IMR-90 (cell line): ENCODE data around the gene RHOB. TPM values are rescaled to one million over a fixed set of nuclear protein-coding genes. Genes with fewer than 3 reads are reported as not detected.

Source experiments
- ATAC-seq: fragments of 200-7000 bp; cut with Tn5 transposase; 2 replicates; pipeline ENCODE4 v1.9.1; 2020; ENCODE audit warnings: low read depth, mild to moderate bottlenecking, moderate library complexity
- BruUV-seq: library from RNA; stranded (reverse); fragments of 400-500 nt; replicated peaks from 2 replicates; lab custom pipeline; 2021; lab: Mats Ljungman, UMichigan
- CTCF ChIA-PET: fragments of 300-600 bp; formaldehyde crosslinking; extraction: SDS; loops from one replicate; lab custom pipeline; 2021; ENCODE audit warnings: antibody characterized with exemption; lab: Yijun Ruan, JAX
- POLR2A ChIA-PET: fragments of 300-600 bp; sonication (Branson Sonifier 250); formaldehyde crosslinking; loops from one replicate; lab custom pipeline; 2022; ENCODE audit warnings: antibody characterized with exemption; ENCODE audit not compliant: unreplicated experiment; lab: Charles Lee
- DNase-seq: peaks from one replicate; pipeline ENCODE4 v3.0.0; 2013
- H2AFZ ChIP-seq: replicated peaks from 2 replicates; pipeline ENCODE3; 2013; ENCODE audit warnings: low read length, mild to moderate bottlenecking; ENCODE audit not compliant: poor library complexity
- H2AK5ac ChIP-seq: 2 replicates; pipeline ENCODE4 v1.6.1; 2013; ENCODE audit warnings: low read depth, low read length, inconsistent platforms
- H2AK9ac ChIP-seq: replicated peaks from 2 replicates; pipeline ENCODE3; 2013; ENCODE audit warnings: mild to moderate bottlenecking, low read depth, low read length, moderate library complexity; ENCODE audit not compliant: poor library complexity
- H2BK120ac ChIP-seq: 2 replicates; pipeline ENCODE4 v1.6.1; 2013; ENCODE audit warnings: low read depth, low read length, inconsistent platforms
- H2BK15ac ChIP-seq: 3 replicates; pipeline ENCODE4 v1.6.1; 2013; ENCODE audit warnings: low read depth, low read length, inconsistent platforms
- H2BK20ac ChIP-seq: 2 replicates; pipeline ENCODE4 v1.6.1; 2013; ENCODE audit warnings: low read depth, mild to moderate bottlenecking, inconsistent platforms, low read length, moderate library complexity
- H2BK5ac ChIP-seq: 2 replicates; pipeline ENCODE4 v1.6.1; 2013; ENCODE audit warnings: mild to moderate bottlenecking, low read depth, low read length, inconsistent platforms; ENCODE audit not compliant: poor library complexity, severe bottlenecking
- H3K14ac ChIP-seq: replicated peaks from 2 replicates; pipeline ENCODE4 v1.6.1; 2013; ENCODE audit warnings: low read depth, low read length, inconsistent platforms
- H3K18ac ChIP-seq: 2 replicates; pipeline ENCODE4 v1.6.1; 2013; ENCODE audit warnings: low read depth, low read length, control low read depth
- H3K23ac ChIP-seq: 2 replicates; pipeline ENCODE4 v1.6.1; 2013; ENCODE audit warnings: low read depth, low read length, inconsistent platforms
- H3K27ac ChIP-seq: 2 replicates; pipeline ENCODE4 v1.5.1; 2013; ENCODE audit warnings: mild to moderate bottlenecking, control low read depth, low read length; ENCODE audit not compliant: insufficient read depth
- H3K27me3 ChIP-seq: 2 replicates; pipeline ENCODE4 v1.6.1; 2013; ENCODE audit warnings: low read length; ENCODE audit not compliant: control insufficient read depth, insufficient read depth
- H3K36me3 ChIP-seq: 2 replicates; pipeline ENCODE4 v1.6.1; 2013; ENCODE audit warnings: low read length, mixed read lengths; ENCODE audit not compliant: control insufficient read depth, insufficient read depth
- H3K4ac ChIP-seq: 2 replicates; pipeline ENCODE4 v1.6.1; 2013; ENCODE audit warnings: low read depth, low read length, inconsistent platforms
- H3K4me1 ChIP-seq: 2 replicates; pipeline ENCODE4 v1.6.1; 2013; ENCODE audit warnings: low read length, mixed read lengths; ENCODE audit not compliant: control insufficient read depth, insufficient read depth
- H3K4me2 ChIP-seq: 2 replicates; pipeline ENCODE4 v1.6.1; 2013; ENCODE audit warnings: low read depth, mild to moderate bottlenecking, control low read depth, low read length, moderate library complexity
- H3K4me3 ChIP-seq: 2 replicates; pipeline ENCODE4 v1.5.1; 2013; ENCODE audit warnings: low read depth, mild to moderate bottlenecking, control low read depth, low read length, moderate library complexity; ENCODE audit not compliant: insufficient read depth
- H3K56ac ChIP-seq: 2 replicates; pipeline ENCODE4 v1.6.1; 2013; ENCODE audit warnings: low read length, inconsistent platforms; ENCODE audit not compliant: insufficient read depth; ENCODE audit errors: extremely low read depth
- H3K79me1 ChIP-seq, 2 experiments: 2 replicates each; pipeline ENCODE4 v1.6.1; 2013; ENCODE audit warnings: low read length in 2 of 2, inconsistent platforms in 1 of 2, low read depth in 1 of 2
- H3K9ac ChIP-seq: 2 replicates; pipeline ENCODE4 v1.6.1; 2013; ENCODE audit warnings: low read depth, low read length, control low read depth
- H3K9me1 ChIP-seq: 2 replicates; pipeline ENCODE4 v1.6.1; 2013; ENCODE audit warnings: low read length, inconsistent platforms; ENCODE audit not compliant: insufficient read depth
- H3K9me3 ChIP-seq: 2 replicates; pipeline ENCODE4 v1.6.1; 2013; ENCODE audit warnings: low read length; ENCODE audit not compliant: control insufficient read depth, insufficient read depth
- H4K20me1 ChIP-seq: 2 replicates; pipeline ENCODE4 v1.6.1; 2013; ENCODE audit warnings: low read length, inconsistent platforms; ENCODE audit not compliant: insufficient read depth
- H4K5ac ChIP-seq: 2 replicates; pipeline ENCODE4 v1.6.1; 2013; ENCODE audit warnings: mild to moderate bottlenecking, low read depth, low read length, control low read depth
- H4K8ac ChIP-seq, 2 experiments: 2 replicates each; pipeline ENCODE4 v1.6.1; 2013; ENCODE audit warnings: low read depth in 2 of 2, low read length in 2 of 2, control low read depth in 1 of 2, inconsistent platforms in 1 of 2
- H4K91ac ChIP-seq: 2 replicates; pipeline ENCODE4 v1.6.1; 2013; ENCODE audit warnings: low read depth, low read length, inconsistent platforms; ENCODE audit not compliant: insufficient read depth
- BHLHE40 ChIP-seq: fragments of 150-350 bp; IDR thresholded peaks from 2 replicates; pipeline ENCODE4 v1.6.1; 2016; ENCODE audit warnings: mild to moderate bottlenecking, low read depth, low read length
- CEBPB ChIP-seq: IDR thresholded peaks from 2 replicates; pipeline ENCODE4 v1.6.1; 2012; ENCODE audit warnings: low read depth, low read length, improper control_type of control experiment
- CHD1 ChIP-seq: IDR thresholded peaks from 2 replicates; pipeline ENCODE4 v1.6.1; 2012; ENCODE audit warnings: low read depth, low read length, improper control_type of control experiment
- MAFK ChIP-seq: IDR thresholded peaks from 2 replicates; pipeline ENCODE4 v1.6.1; 2012; ENCODE audit warnings: low read depth, low read length, improper control_type of control experiment
- MAZ ChIP-seq: IDR thresholded peaks from 2 replicates; pipeline ENCODE4 v1.6.1; 2012; ENCODE audit warnings: low read depth, mild to moderate bottlenecking, low read length, improper control_type of control experiment, moderate library complexity, borderline replicate concordance
- MXI1 ChIP-seq: IDR thresholded peaks from 2 replicates; pipeline ENCODE4 v1.6.1; 2012; ENCODE audit warnings: low read depth, mild to moderate bottlenecking, low read length, moderate library complexity, borderline replicate concordance
- NFE2L2 ChIP-seq: fragments of 150-350 bp; IDR thresholded peaks from 2 replicates; pipeline ENCODE4 v1.6.1; 2016; ENCODE audit warnings: low read depth, mild to moderate bottlenecking, low read length
- POLR2A ChIP-seq: IDR thresholded peaks from 2 replicates; pipeline ENCODE4 v1.6.1; 2012; ENCODE audit warnings: mild to moderate bottlenecking, low read depth, low read length
- RAD21 ChIP-seq: IDR thresholded peaks from 2 replicates; pipeline ENCODE4 v1.6.1; 2012; ENCODE audit warnings: low read length, improper control_type of control experiment
- RCOR1 ChIP-seq: IDR thresholded peaks from 2 replicates; pipeline ENCODE4 v1.6.1; 2012; ENCODE audit warnings: mild to moderate bottlenecking, low read length, improper control_type of control experiment; ENCODE audit not compliant: insufficient replicate concordance
- RFX5 ChIP-seq: IDR thresholded peaks from 2 replicates; pipeline ENCODE4 v1.8.0; 2012; ENCODE audit warnings: low read depth, mild to moderate bottlenecking, low read length, moderate library complexity
- SMC3 ChIP-seq: fragments of 150-350 bp; IDR thresholded peaks from 2 replicates; pipeline ENCODE4 v1.6.1; 2016; ENCODE audit warnings: low read depth, mild to moderate bottlenecking, antibody characterized with exemption, low read length, moderate library complexity
- WGBS, 2 experiments: methylation state at CpG; one replicate each; pipeline versions ENCODE4 v1.1.5 to v1.1.7; 2013; ENCODE audit warnings: missing lambda C conversion rate in 2 of 2; ENCODE audit not compliant: insufficient read length in 1 of 2; ENCODE audit errors: extremely low coverage in 2 of 2; 5-methylcytosine and 5-hydroxymethylcytosine counted together
- dilution Hi-C: fragments of 300-500 bp; cut with HindIII; formaldehyde crosslinking; loops from one replicate; pipeline ENCODE4 v1.14.3; 2018; ENCODE audit warnings: low sequenced_read_pairs; ENCODE audit not compliant: unreplicated experiment
- in situ Hi-C: fragments of 300-500 bp; cut with MboI; formaldehyde crosslinking; loops from 3 replicates; pipeline ENCODE4 v1.14.3; 2019; ENCODE audit warnings: low sequenced_read_pairs, inconsistent platforms, mixed read lengths
- intact Hi-C: fragments of 100-400 bp; cut with micrococcal nuclease; formaldehyde crosslinking; loops from 2 replicates; pipeline ENCODE4 v1.10.0; 2022
- polyA plus RNA-seq, 3 experiments: library from polyadenylated mRNA; depleted of rRNA; stranded (reverse); fragments of >200 nt; gene quantifications; 2 replicates each; pipeline ENCODE4 v1.2.3, GENCODE V29; 2012; ENCODE audit warnings: low replicate concordance in 1 of 3
- total RNA-seq: library from RNA; depleted of rRNA; stranded (reverse); fragments of >200 nt; gene quantifications from 2 replicates; pipeline ENCODE4 v1.2.3, GENCODE V29; 2012
- TF ChIP-seq, protein P1 (sequence below): conservative IDR thresholded peaks from 2 replicates; pipeline ENCODE4 v1.5.1; 2012; ENCODE audit warnings: mild to moderate bottlenecking, low read depth, low read length, improper control_type of control experiment
- TF ChIP-seq, protein P2 (sequence below): fragments of 150-350 bp; IDR thresholded peaks from 2 replicates; pipeline ENCODE4 v1.6.1; 2016; ENCODE audit warnings: low read depth, mild to moderate bottlenecking, low read length, moderate library complexity, borderline replicate concordance
- TF ChIP-seq, protein P3 (sequence below): fragments of 150-350 bp; IDR thresholded peaks from 2 replicates; pipeline ENCODE4 v1.6.1; 2017; ENCODE audit warnings: mild to moderate bottlenecking, antibody characterized with exemption, low read length, low read depth

Gene RHOB
- total and polyA plus RNA-seq, 2 of the 4 experiments (the other 2 are of a cell fraction), result 112 to 149 TPM

DNA sequence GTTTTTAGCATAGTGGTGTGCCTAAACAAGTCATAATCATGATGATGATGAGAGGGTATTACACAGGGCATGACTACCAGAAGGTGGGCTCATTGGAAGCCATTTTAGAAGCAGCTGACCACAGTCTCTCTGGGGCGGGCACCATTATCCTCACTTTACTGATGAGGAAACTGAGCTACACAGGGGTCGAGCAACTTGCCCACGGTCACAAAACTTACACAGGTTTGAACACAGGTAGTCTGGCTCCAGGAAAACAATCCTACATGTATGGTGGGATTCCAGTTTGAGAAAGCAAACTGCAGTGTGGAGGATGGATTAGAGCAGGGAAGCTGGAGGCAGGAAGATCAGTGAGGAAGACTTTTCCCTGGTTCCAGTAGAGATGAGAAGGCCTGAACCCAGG lies 6.2 kb downstream of the RHOB start:
- POLR2A ChIA-PET, result no interaction called here
- H3K79me1 ChIP-seq, result peaks cover 3 to 21% of the 10 kb centered on the region in 2 experiments

More for the DNA sequence above, 6.2 kb downstream of the RHOB start:
- DNase-seq (no peak), ATAC-seq (no peak)
- Histone ChIP-seq H3K27ac (no peak overlapping the region), H2BK20ac (no peak overlapping the region), H3K27me3 (no peaks in the 10 kb centered on the region), H3K9me3 (no peaks in the 10 kb centered on the region), H3K23ac (no peak overlapping the region), H3K36me3 (peaks cover 2% of the 10 kb centered on the region), H3K9ac (no peak overlapping the region), H4K5ac (no peak overlapping the region), H3K4me3 (no peak overlapping the region), H2AFZ (no peak overlapping the region), H3K4me2 (no peak overlapping the region), H3K9me1 (peaks cover 6% of the 10 kb centered on the region), H3K14ac (no peak overlapping the region), H2BK120ac (no peak overlapping the region), H3K18ac (no peak overlapping the region), H2AK9ac (no peak overlapping the region), H2BK15ac (no peak overlapping the region), H2AK5ac (0 out of 2 replicates have a peak overlapping the region, but pooled peaks have one; percentile 4), H3K4me1 (peaks cover 20% of the 10 kb centered on the region), H3K56ac (no peak overlapping the region), H4K20me1 (peaks cover 33% of the 10 kb centered on the region), H2BK5ac (no peak overlapping the region), H4K91ac (no peak overlapping the region), H3K4ac (0 out of 2 replicates have a peak overlapping the region, but pooled peaks have one; percentile 20), H4K8ac (no peak overlapping the region)
- no TSS peak for BruUV-seq
- TF ChIP-seq CEBPB, result no peak
- TF ChIP-seq CHD1, result no peak
- TF ChIP-seq RAD21, result no peak
- no peak for TF ChIP-seq RFX5
- TF ChIP-seq, protein P1, sequence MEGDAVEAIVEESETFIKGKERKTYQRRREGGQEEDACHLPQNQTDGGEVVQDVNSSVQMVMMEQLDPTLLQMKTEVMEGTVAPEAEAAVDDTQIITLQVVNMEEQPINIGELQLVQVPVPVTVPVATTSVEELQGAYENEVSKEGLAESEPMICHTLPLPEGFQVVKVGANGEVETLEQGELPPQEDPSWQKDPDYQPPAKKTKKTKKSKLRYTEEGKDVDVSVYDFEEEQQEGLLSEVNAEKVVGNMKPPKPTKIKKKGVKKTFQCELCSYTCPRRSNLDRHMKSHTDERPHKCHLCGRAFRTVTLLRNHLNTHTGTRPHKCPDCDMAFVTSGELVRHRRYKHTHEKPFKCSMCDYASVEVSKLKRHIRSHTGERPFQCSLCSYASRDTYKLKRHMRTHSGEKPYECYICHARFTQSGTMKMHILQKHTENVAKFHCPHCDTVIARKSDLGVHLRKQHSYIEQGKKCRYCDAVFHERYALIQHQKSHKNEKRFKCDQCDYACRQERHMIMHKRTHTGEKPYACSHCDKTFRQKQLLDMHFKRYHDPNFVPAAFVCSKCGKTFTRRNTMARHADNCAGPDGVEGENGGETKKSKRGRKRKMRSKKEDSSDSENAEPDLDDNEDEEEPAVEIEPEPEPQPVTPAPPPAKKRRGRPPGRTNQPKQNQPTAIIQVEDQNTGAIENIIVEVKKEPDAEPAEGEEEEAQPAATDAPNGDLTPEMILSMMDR, result no peak
- no peak for TF ChIP-seq MXI1
- no peak for TF ChIP-seq NFE2L2
- no peak for TF ChIP-seq MAZ
- no peak for TF ChIP-seq MAFK
- TF ChIP-seq RCOR1, result no peak
- TF ChIP-seq SMC3, result no peak
- TF ChIP-seq, protein P2, sequence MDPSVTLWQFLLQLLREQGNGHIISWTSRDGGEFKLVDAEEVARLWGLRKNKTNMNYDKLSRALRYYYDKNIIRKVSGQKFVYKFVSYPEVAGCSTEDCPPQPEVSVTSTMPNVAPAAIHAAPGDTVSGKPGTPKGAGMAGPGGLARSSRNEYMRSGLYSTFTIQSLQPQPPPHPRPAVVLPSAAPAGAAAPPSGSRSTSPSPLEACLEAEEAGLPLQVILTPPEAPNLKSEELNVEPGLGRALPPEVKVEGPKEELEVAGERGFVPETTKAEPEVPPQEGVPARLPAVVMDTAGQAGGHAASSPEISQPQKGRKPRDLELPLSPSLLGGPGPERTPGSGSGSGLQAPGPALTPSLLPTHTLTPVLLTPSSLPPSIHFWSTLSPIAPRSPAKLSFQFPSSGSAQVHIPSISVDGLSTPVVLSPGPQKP, result no peak
- TF ChIP-seq POLR2A, result no peak
- TF ChIP-seq, protein P3, sequence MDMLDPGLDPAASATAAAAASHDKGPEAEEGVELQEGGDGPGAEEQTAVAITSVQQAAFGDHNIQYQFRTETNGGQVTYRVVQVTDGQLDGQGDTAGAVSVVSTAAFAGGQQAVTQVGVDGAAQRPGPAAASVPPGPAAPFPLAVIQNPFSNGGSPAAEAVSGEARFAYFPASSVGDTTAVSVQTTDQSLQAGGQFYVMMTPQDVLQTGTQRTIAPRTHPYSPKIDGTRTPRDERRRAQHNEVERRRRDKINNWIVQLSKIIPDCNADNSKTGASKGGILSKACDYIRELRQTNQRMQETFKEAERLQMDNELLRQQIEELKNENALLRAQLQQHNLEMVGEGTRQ, result no peak
- TF ChIP-seq BHLHE40, result no peak
- intact Hi-C loops, result no loop called here
- no CpG with 5 or more reads among the region's 3 CpGs for WGBS, 2 experiments
- dilution Hi-C loops, result no loop called here
- CTCF ChIA-PET, result no interaction called here
- in situ Hi-C loops, result loop anchor here (5.0 kb wide), 1 partner anchor 39 kb away; no protein-coding TSS in a partner anchor
